ENCODE measurements around the gene COCH.

Gene COCH

DNA sequence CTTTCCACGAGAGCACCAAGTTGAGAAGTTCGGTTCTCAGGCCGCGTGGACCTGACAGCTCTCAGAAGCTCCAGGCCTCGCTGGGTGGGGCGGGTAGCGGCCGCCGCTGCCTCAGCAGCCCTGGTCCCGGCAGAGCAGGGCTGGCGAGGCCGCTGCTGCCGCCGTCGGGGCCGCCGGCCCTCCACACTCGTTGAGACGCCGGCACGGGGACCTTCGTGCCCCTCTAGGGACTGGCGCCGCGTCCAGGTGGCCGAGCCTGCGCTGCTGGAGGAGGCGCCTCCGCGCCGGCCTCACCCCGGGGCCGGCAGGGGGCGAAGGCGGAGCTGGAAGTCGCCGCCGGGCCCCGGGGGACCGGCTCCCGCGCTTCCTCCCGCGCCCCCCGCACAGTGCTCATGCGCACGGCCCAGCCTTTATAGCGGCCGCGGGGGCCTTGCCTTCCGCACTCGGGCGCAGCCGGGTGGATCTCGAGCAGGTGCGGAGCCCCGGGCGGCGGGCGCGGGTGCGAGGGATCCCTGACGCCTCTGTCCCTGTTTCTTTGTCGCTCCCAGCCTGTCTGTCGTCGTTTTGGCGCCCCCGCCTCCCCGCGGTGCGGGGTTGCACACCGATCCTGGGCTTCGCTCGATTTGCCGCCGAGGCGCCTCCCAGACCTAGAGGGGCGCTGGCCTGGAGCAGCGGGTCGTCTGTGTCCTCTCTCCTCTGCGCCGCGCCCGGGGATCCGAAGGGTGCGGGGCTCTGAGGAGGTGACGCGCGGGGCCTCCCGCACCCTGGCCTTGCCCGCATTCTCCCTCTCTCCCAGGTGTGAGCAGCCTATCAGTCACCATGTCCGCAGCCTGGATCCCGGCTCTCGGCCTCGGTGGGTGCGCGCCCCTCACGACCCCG, at the start of gene COCH:
Gene COCH (plus strand): TSS at position 440 of the 879 bp plus-strand sequence. CDS start 380 bp downstream, at position 820.
- in situ Hi-C loops (cut with MboI; ENCODE audit: low sequenced_read_pairs), result no loop called here

DNA sequence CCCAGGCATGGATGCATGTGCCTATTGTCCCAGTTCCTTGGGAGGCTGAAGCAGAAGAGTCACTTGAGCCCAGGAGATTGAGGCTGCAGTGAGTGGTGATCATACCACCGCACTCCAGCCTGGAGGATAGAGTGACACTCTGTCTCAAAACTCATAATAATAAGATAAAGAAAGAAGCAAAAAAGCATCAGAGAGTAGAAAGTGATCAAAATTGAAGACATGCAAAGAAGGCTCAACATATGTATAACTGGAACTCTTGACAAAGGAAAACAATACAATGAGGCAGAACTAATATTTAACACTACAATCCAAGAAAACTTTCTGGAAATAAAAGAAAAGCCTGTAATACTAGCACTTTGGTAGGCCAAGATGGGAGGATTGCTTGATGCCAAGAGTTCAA, 48.3 kb upstream of the COCH start:
- in situ Hi-C loops (cut with MboI; ENCODE audit: low sequenced_read_pairs), result no loop called here

DNA sequence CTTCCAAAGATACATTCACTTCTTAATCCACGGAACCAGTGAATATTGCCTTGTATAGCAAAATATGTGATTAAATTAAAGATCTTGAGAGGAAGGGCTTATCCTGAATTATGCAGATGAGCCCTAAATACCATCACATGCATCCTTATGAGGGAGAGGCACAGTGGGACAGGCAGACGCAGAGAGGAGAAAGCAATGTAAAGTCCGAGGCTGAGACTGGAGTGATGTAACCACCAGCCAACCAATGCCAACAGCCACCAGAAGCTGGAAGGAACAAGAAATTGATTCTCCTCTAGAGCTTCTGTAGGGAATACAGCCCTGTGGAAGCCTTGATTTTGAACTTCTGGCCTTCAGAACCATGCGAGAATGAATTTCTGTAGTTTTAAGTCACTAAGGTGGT, 44.5 kb upstream of the COCH start:
- in situ Hi-C loops (cut with MboI; ENCODE audit: low sequenced_read_pairs), result no loop called here

DNA sequence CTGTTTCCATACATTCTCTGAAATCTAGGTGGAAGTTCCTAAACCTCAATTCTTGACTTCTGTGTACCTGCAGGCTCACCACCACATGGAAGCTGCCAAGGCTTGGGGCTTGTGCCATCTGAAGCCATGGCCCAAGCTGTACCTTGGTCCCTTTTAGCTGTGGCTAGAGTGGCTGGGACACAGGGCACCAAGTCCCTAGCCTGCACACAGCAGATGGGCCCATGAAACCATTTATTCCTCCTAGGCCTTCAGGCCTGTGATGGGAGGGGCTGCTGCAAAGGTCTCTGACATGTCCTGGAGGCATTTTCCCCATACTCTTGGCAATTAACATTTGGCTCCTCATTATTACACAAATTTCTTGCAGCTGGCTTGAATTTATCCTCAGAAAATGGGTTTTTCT, 40.0 kb upstream of the COCH start:
- in situ Hi-C loops (cut with MboI; ENCODE audit: low sequenced_read_pairs), result no loop called here

DNA sequence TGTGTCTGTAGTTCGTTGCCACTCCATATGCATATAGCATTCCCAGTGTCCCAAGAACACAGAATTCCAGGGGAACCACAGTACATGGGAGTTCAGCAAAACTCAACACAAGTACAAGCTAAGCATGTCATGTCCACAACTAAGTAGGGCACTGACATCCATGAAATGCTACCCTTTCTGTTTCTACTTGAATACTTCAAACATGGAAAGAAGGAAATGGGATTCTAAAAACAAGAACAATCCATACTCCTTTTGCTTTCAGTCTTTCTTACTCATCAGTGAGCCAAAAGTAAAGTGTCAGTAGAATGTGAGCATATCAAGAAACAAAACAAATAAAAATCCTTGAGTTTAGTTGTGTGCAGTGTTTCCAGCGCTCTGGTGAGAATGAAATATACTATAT, 36.0 kb upstream of the COCH start:
- in situ Hi-C loops (cut with MboI; ENCODE audit: low sequenced_read_pairs), result no loop called here

DNA sequence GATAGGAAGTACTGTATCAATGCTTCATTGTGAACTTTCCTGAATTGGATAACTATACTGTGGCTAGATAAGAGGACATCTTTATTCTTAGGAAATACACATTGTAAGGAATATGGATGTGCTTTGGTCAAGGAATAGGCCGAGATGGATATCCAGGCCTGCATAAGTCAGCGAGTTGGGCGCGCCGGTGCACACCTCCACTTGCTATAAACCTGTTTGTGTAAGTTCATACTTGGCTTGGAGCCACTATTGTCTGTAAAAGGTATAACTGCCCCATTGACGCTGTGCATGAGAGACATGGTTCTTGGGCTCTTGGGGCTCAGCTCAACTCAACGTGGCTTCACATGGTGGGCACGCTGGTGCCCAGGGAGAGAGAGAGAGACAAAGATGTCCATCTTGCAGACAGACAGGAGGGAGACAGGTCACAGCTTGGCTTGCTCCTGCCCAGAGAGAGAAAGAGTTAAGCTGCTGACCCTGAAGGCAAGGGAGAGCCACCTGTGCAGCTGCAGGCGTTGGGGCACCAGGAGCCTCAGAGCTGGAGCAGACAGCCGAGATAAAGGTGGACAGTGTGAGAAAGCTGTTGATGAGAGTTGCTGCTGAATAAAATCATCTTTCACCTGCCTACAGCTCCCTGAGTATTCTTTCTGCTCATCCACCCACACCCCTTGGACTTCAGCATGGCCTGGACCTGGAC, 34.1 kb upstream of the COCH start:
- in situ Hi-C loops (cut with MboI; ENCODE audit: low sequenced_read_pairs), result no loop called here

DNA sequence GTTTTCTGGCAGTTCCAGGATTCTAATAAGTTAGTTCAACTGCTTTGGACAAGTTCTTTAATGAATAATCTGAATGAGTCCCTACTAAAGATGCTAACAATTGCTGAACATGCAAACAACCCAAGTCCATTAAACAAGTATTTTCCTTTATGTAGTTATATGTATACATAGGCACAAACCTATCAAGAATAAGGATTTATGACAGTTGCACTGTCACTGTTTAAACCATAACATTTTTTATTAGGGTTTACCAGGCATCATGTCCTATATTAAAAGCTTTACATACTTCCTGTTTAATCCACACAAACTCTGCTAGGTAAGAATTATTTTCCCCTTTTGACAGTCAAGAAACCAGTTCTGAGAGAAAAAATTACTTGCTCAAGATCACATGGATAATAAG, 31.9 kb upstream of the COCH start:
- in situ Hi-C loops (cut with MboI; ENCODE audit: low sequenced_read_pairs), result no loop called here

DNA sequence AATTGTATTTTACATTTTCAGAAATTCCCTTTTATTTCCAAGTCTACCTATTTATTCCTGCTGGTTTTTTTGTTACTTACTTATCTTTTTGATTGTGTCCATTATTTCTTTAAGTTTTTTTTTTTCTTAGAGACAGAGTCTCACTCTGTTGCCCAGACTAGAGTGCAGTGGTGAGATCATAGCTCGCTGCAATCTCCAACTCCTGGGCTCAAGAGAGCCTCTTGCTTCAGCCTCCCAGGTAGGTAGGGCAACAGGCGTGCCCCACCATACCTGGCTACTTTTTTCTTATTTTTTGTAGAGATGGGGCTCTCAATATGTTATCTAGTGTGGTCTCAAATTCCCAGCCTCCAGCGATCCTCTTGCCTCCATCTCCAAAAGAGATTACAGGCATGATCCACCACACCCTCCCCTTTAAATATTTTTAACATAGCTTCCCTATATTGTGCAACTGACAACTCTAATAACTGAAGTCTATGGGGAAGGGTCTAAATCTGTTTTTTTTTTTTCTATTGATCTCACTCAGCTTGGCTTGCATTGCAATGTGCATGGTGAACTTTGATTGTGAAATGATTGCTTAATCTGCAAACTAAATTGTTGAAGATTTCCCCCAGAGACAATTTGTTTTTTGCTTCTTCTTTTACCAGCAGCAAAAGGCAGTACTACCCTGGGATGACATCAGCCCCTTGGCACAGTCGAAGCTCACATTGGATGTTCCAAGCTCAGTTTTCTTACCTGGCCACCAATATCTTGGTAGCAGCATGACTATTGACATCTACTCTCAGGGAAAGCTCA, 25.7 kb upstream of the COCH start:
- in situ Hi-C loops (cut with MboI; ENCODE audit: low sequenced_read_pairs), result no loop called here

DNA sequence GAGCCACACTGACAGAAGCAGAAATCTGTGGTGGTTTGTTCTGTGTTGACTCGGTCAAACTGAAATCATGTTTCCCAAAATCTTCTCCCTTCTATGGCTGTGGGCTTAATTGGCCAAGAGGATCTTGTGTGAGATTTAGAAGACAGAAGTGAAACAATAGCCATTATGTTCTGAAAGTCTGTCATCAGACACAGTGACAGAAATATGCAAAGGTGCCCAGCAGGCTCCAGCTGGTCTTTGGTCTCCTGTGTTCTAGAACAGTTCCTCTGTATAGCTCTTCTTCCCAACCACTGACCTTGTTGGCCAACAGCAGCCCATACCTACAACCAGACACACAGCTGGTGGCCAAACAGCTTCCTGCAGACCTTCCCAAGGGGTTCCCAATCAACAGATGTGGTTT, 25.0 kb upstream of the COCH start:
- in situ Hi-C loops (cut with MboI; ENCODE audit: low sequenced_read_pairs), result no loop called here

DNA sequence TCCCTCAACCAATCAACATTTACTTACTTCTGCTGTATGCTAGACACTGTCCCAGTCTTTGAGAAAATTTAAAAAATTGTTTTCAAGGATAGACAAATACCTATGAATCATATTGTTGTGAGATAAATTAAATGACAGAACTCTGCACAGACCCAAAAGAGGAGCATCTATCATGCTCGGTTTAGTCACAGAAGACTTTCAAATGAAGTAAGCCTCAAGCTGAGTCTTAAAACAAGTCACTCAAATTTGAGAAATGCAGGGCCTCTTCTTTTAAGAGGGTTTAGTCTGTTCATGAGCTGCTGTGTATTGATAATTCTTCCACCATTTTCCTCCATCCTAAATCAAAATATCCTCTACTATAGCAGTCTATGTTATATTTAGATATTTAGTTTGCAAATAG, 24.4 kb upstream of the COCH start:
- in situ Hi-C loops (cut with MboI; ENCODE audit: low sequenced_read_pairs), result no loop called here

DNA sequence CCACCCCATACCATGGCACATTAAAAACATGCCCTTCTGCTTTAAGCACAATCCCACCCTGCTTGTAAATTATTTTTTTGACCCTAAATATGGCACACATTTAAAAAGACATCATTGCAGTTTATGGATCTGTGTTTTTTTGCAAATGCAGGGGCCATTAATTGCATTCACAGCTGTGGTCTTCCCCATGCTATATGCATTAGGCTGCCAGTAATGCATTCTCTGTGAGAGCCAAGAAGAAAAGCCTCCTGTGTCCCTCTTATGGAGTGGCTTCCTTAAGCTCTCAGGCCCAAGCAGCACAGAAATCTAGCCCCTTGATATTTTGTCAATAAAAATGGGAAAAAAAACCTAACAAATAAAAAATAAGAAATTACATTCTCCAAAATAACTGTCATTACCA, 20.4 kb upstream of the COCH start:
- in situ Hi-C loops (cut with MboI; ENCODE audit: low sequenced_read_pairs), result no loop called here

DNA sequence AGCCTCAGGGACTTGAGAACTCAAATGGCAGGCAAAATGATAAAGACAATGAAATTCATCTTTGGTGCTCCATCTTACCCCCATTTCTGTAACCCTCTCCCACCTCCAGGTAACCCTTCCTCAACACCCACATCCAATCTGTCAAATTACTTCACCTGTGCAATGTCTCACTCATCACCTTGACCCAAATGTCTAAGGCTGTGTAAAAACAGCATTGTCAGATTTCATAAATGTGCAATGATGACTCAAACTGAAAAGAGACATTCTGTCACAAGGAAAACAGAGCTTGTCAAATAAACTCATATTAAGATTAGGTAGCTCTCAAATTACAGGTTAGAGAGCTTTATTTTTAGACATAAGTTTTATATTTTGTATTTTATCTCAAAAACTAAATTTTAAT, 19.9 kb upstream of the COCH start:
- in situ Hi-C loops (cut with MboI; ENCODE audit: low sequenced_read_pairs), result no loop called here

DNA sequence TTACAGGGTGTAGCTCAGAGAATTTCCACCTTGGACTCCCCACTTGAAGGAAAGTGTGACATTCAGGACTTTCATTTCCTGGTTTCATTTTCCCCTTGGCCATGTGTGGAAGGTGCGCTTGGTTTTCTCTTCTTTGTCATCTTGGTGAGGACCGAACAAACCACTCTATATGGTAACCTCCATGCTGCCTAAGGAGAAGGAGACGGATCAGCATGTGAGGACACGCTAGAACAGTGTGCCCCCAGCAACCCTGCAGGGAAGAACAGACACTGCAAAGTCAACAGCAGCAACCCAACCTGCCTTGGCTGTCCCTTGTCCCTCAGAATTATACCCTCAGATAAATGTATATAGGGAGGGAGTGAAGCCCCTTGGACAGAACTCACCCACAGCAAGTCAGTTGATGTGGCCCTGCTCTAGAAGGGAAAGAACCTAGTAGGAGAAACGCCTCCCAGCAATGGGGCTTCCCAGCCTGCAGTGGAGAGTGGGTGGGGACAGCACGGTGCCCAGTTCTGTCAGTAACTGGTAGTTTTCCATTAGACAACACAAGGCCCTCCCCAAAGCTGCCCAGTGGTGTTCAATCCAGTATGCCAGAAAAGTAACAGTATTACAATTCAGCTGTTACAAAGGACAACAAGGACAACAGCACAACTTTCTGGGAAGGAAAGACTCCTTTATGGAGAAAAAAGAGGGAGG, 18.9 kb upstream of the COCH start:
- in situ Hi-C loops (cut with MboI; ENCODE audit: low sequenced_read_pairs), result no loop called here

DNA sequence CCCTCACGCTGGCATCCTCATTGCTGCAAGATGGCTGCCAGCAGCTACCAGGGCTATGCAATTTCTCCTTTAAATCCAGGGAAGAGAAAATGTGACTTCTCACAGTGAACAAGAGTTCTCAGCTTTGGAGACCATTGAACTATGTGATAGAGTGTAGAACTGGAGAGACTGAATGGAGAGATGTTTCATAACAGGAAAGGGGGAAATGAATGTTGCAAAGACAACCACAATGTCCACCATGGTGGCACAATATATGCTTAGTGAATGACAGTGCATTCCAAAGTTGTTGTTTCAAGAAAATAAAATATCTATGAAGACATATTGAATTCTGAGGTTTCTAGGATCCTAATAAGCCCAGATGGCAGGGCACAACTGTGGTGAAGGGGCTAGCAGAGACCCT, 13.2 kb upstream of the COCH start:
- in situ Hi-C loops (cut with MboI; ENCODE audit: low sequenced_read_pairs), result no loop called here

DNA sequence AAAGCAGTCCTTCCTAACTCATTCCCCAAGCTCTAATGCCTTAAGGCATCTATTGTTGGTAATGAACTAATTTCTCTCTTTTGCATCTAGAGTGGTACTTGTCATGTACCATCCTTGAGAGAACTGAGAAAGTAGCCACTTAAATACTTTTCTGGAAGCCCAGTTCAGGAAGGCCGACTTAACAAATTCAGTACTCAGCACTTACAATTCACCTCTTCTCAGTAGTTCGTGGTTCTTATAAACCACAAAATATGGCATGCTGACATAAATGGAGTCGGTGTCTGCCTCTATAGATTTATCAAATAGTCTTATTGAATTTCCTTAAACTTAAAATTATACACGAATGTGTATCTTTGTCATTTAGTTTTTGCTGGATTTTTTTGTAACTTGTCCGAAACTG, 9.4 kb upstream of the COCH start:
- in situ Hi-C loops (cut with MboI; ENCODE audit: low sequenced_read_pairs), result no loop called here

DNA sequence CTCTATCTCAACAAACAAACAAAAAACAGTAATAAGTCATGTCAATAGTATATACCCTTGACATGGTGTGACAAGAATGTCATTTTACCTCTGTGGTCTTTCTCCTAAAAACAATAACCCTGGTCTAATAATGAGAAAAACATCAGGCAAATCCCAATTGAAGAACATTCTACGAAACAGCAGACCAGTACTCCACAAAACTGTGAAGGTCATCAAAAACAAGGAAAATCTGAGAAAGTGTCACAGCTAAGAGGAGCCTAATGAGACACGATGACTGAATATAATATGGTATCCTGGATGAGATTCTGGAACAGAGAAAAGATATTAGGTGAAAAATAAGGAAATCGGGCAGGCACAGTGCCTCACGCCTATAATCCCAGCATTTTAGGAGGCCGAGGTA, 5.6 kb upstream of the COCH start:
- in situ Hi-C loops (cut with MboI; ENCODE audit: low sequenced_read_pairs), result no loop called here

DNA sequence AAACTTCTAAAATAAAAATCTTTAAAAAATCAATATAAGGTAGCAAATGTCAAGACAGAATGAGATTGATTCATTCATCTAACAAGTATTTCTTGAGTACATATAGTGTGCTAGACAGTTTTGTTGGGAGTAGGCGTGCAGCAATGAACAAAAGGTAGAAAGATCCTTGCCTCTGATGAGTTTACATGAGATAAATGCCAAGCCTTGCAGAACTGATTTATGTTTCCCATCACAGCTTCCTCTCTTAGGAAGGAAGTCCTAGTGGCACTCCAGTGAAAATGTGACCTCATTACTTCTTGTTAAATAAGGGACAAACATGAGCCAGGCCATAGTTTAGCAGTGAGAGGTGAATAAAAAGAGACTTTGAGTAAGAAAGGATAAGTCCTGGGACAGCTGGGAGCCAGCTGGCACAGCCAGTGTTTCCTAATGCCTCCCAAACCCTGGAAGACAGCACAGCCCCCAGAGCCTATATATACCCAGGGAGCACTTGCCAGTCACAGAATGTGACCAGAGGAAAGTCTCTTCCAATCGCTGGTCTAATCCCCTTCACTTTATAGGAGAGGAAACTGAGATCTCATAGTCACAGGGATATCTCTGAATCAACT, 4.7 kb upstream of the COCH start:
- in situ Hi-C loops (cut with MboI; ENCODE audit: low sequenced_read_pairs), result no loop called here

DNA sequence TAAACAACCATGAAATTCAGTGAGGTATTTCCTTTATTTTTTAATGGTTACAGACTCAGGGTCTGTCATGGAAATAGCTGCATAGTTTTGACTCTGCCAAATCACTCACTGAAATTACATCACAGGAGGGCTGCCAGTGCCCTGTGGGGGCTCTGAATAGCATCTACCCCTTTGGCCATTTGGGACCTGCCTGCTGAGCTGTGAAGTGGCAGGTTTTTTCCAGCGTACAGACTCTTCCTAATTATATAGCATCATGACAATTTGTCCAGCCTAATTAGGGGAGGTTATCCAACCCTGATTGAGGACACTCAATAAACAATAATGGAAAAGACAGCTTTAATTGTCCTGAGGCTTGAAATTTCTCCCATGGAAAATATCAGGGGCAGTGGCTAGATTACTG, 1.8 kb upstream of the COCH start:
- in situ Hi-C loops (cut with MboI; ENCODE audit: low sequenced_read_pairs), result no loop called here

DNA sequence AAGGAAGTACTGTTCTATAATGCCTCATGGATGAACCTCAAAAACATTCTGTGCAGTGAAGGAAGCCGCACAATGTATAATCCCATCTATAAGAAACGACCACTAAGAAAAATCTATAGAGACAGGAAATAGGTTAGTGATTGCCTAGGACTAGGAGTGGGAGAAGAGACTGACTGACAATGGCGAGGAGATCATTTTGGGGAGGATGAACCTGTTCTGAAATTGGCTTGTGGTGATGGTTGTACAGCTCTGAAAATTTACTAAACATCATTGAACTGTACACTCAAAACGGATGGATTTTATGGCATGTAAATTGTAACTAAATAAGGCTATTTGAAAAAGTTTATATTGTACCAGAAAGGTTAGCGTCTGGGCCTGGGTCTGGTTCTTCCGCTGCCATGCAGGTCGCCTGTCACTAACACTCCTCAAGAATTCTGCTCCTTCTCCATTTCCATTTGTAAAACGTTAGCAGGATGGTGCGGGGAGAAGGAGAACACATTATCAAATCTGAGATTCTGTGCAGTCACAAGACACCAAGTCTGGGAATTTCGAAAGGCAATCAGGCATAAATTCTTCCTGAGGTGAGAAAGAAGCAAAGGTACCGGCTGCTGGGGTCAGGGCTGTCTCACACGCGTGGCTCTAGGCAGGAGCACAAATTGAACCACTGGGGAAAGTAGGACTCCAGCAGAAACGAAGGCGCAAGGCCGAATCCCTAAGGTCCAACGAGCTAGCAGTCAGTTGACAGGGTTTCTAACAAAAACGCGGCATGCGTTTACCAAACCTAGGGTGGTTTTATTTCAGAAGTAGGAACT, 845 bp upstream of the COCH start:
- in situ Hi-C loops (cut with MboI; ENCODE audit: low sequenced_read_pairs), result no loop called here

Data from HL-60/S4 treated with retinoic acid at 250 ng/mL for 4 days and 3 days (cell line).